ENCODE results near the gene RFK.

RFK gene

GRCh38 chr9:76349865-76350264 is 44.4 kb downstream of the RFK start:
- TF ChIP-seq POLR2A (IDR thresholded peaks at IDR 0.05; ENCODE audit: low read depth, low read length) (no peak), TAF1 (IDR thresholded peaks at IDR 0.05; ENCODE audit: borderline replicate concordance, low read depth, low read length) (no peak), POLR2AphosphoS5 (IDR thresholded peaks at IDR 0.05; ENCODE audit: low read depth, low read length) (no peak)
- FAIRE-seq (no peak), DNase-seq (ENCODE audit: insufficient read length) (no peak)

GRCh38 chr9:76342858-76343257 is 51.4 kb downstream of the RFK start:
- FAIRE-seq (no peak), DNase-seq (ENCODE audit: insufficient read length) (no peak)
- TF ChIP-seq POLR2AphosphoS5 (IDR thresholded peaks at IDR 0.05; ENCODE audit: low read depth, low read length) (no peak), POLR2A (IDR thresholded peaks at IDR 0.05; ENCODE audit: low read depth, low read length) (no peak), TAF1 (IDR thresholded peaks at IDR 0.05; ENCODE audit: borderline replicate concordance, low read depth, low read length) (no peak)

GRCh38 chr9:76342201-76342600 is 52.0 kb downstream of the RFK start:
- no peak for DNase-seq (ENCODE audit: insufficient read length)
- FAIRE-seq: no peak
- TF ChIP-seq POLR2AphosphoS5 (IDR thresholded peaks at IDR 0.05; ENCODE audit: low read depth, low read length) (no peak), POLR2A (IDR thresholded peaks at IDR 0.05; ENCODE audit: low read depth, low read length) (no peak), TAF1 (IDR thresholded peaks at IDR 0.05; ENCODE audit: borderline replicate concordance, low read depth, low read length) (no peak)

GRCh38 chr9:76341616-76342015 is 52.6 kb downstream of the RFK start:
- FAIRE-seq (no peak), DNase-seq (ENCODE audit: insufficient read length) (no peak)
- TF ChIP-seq TAF1 (IDR thresholded peaks at IDR 0.05; ENCODE audit: borderline replicate concordance, low read depth, low read length) (no peak), POLR2AphosphoS5 (IDR thresholded peaks at IDR 0.05; ENCODE audit: low read depth, low read length) (no peak), POLR2A (IDR thresholded peaks at IDR 0.05; ENCODE audit: low read depth, low read length) (no peak)

GRCh38 chr9:76338418-76338817 is 55.8 kb downstream of the RFK start:
- DNase-seq (ENCODE audit: insufficient read length) (no peak), FAIRE-seq (no peak)
- TF ChIP-seq POLR2A (IDR thresholded peaks at IDR 0.05; ENCODE audit: low read depth, low read length) (no peak), TAF1 (IDR thresholded peaks at IDR 0.05; ENCODE audit: borderline replicate concordance, low read depth, low read length) (no peak), POLR2AphosphoS5 (IDR thresholded peaks at IDR 0.05; ENCODE audit: low read depth, low read length) (no peak)

GRCh38 chr9:76336027-76336426 is 58.2 kb downstream of the RFK start:
- no peak for TF ChIP-seq POLR2AphosphoS5 (IDR thresholded peaks at IDR 0.05; ENCODE audit: low read depth, low read length)
- TF ChIP-seq POLR2A (IDR thresholded peaks at IDR 0.05; ENCODE audit: low read depth, low read length): no peak
- TF ChIP-seq TAF1 (IDR thresholded peaks at IDR 0.05; ENCODE audit: borderline replicate concordance, low read depth, low read length): no peak
- FAIRE-seq (no peak), DNase-seq (ENCODE audit: insufficient read length) (no peak)

Measured in GM12892 (cell line).